OCI-LY1 (cell line): Measurements from ENCODE around the gene CDH4.

Source experiments
- CTCF ChIP-seq: fragments of 200-600 bp; sonication (generic), shearing (Covaris generic); IDR thresholded peaks from 2 replicates; pipeline ENCODE4 v1.5.1; 2017; ENCODE audit warnings: mild to moderate bottlenecking, antibody characterized with exemption, low read length, moderate library complexity, mixed read lengths
- EZH2 ChIP-seq: fragments of 200-600 bp; sonication (generic), shearing (Covaris generic); IDR thresholded peaks from 2 replicates; pipeline ENCODE4 v1.8.0; 2017; ENCODE audit warnings: borderline replicate concordance, mixed run types, mild to moderate bottlenecking, antibody characterized with exemption, low read length, moderate library complexity, mixed read lengths

- TF ChIP-seq CTCF (no peak), EZH2 (no peak)
These were observed 445.9 kb downstream of the CDH4 start for GRCh38 chr20:61697666-61698597.
